CD4-positive, alpha-beta T cell (primary cell): ENCODE measurements around the gene PTPRD. TPM values are rescaled to one million over a fixed set of nuclear protein-coding genes. Genes with fewer than 3 reads are reported as not detected.

ENCODE experiments used
- ATAC-seq: fragments of 200-7000 bp; cut with Tn5 transposase; one replicate; pipeline ENCODE4 v1.10.0; 2022; ENCODE audit warnings: mild to moderate bottlenecking; ENCODE audit not compliant: poor library complexity
- CTCF ChIA-PET: fragments of 350-600 bp; sonication (Branson Sonifier 250); formaldehyde crosslinking; loops from one replicate; lab custom pipeline; 2021; ENCODE audit warnings: antibody characterized with exemption, inconsistent platforms; lab: Charles Lee
- POLR2A ChIA-PET: fragments of 350-600 bp; sonication (Branson Sonifier 250); formaldehyde crosslinking; loops from one replicate; lab custom pipeline; 2021; ENCODE audit warnings: antibody characterized with exemption, inconsistent platforms; lab: Charles Lee
- DNase-seq, 14 experiments: peaks; one replicate each; pipeline ENCODE4 v3.0.0-alpha.2; 2013 to 2020; ENCODE audit warnings: mixed read lengths in 2 of 14
- H3K27ac ChIP-seq, 2 donors: one replicate each; pipeline versions ENCODE4 v1.5.1 to v1.7.0; 2013; ENCODE audit warnings: low read length in 2 of 2, low read depth in 1 of 2, mild to moderate bottlenecking in 1 of 2
- H3K27me3 ChIP-seq, 2 experiments: 1 replicate in 1 of 2; 2 replicates in 1 of 2; pipeline versions ENCODE4 v1.6.1 to v1.7.0; 2013; ENCODE audit warnings: low read length in 2 of 2, control low read depth in 1 of 2, mild to moderate bottlenecking in 1 of 2, moderate library complexity in 1 of 2; ENCODE audit not compliant: insufficient read depth in 2 of 2, control insufficient read depth in 1 of 2
- H3K36me3 ChIP-seq: one replicate; pipeline ENCODE4 v1.6.1; 2013; ENCODE audit warnings: low read length, control low read depth; ENCODE audit not compliant: insufficient read depth
- H3K4me1 ChIP-seq: one replicate; pipeline ENCODE4 v1.6.1; 2013; ENCODE audit warnings: low read length, control low read depth; ENCODE audit not compliant: insufficient read depth
- H3K4me3 ChIP-seq: one replicate; pipeline ENCODE4 v1.5.1; 2013; ENCODE audit warnings: mild to moderate bottlenecking, low read length, moderate library complexity
- H3K9me3 ChIP-seq, 2 experiments: 1 replicate in 1 of 2; 2 replicates in 1 of 2; pipeline versions ENCODE4 v1.6.1 to v1.7.0; 2013; ENCODE audit warnings: low read length in 2 of 2, mild to moderate bottlenecking in 2 of 2, control low read depth in 1 of 2, moderate library complexity in 1 of 2; ENCODE audit not compliant: control insufficient read depth in 1 of 2, insufficient read depth in 1 of 2
- H3K27ac Mint-ChIP-seq: one replicate; pipeline ENCODE4 v1.8.0; 2020; ENCODE audit warnings: mixed read lengths
- H3K27me3 Mint-ChIP-seq: one replicate; pipeline ENCODE4 v1.8.0; 2021; ENCODE audit warnings: mixed read lengths
- H3K36me3 Mint-ChIP-seq: one replicate; pipeline ENCODE4 v1.8.0; 2021; ENCODE audit warnings: low read depth, mixed read lengths
- H3K4me1 Mint-ChIP-seq: one replicate; pipeline ENCODE4 v1.8.0; 2021; ENCODE audit warnings: low read depth, mixed read lengths
- H3K4me3 Mint-ChIP-seq: one replicate; pipeline ENCODE4 v1.8.0; 2020; ENCODE audit warnings: mild to moderate bottlenecking, mixed read lengths
- H3K9me3 Mint-ChIP-seq: one replicate; pipeline ENCODE4 v1.8.0; 2020; ENCODE audit warnings: mixed read lengths
- intact Hi-C, 2 experiments: fragments of 100-400 bp; cut with DNase I in 1 of 2; cut with micrococcal nuclease in 1 of 2; formaldehyde crosslinking; loops; one replicate each; pipeline versions ENCODE4 v1.15.1 to v1.9.0; 2023 to 2025; cut with DNase I, micrococcal nuclease
- total RNA-seq, 174 experiments: library from RNA in 2 of 174; stranded (reverse) in 2 of 174; gene quantifications; one replicate each; pipeline ENCODE4 v1.2.3 and lab custom pipeline; 2021 to 2026
- TF ChIP-seq, protein P1 (sequence below): fragments of 200-600 bp; IDR thresholded peaks from one replicate; pipeline ENCODE4 v1.8.0; 2022; ENCODE audit warnings: antibody characterized with exemption, mild to moderate bottlenecking

The PTPRD gene
- total RNA-seq, 2 experiments from 2014 or later = not detected

DNA sequence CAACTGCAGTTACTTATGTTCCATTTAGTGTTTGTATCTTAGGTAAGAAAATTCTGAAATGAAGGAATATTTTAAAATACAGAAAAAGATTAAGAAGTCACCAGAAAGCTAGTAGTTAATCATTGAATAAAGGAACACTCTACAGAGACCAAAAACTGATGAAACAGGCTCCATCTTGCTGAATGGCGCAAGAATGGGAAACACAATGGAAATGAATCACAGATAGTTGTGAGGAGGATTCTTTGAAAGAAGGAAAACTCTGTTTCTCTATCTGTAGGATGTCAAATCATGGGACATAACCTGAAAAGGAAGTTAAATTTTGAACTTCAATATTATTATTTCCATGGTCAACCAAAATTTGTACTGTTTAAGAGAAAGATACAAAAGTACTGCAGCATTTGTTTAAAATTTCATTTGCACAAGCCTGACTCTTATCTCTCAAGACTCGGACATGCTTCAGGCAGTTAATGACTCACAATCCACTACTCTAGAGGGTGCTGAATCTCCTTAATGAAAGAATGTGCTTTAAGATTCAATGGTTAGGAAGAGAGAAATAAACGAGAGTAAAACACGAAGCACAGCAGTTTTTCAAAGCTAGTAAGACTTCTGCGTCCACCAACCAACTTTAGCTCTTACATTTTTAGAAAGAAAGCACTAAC is 1748.8 kb downstream of the PTPRD start:
- no peaks in the 10 kb centered on the region for H3K36me3 Mint-ChIP-seq
- ChIA-PET CTCF (no interaction called here), POLR2A (no interaction called here)
- intact Hi-C loops = no loop called here
- H3K27me3 ChIP-seq = peaks cover 0 to 2% of the 10 kb centered on the region in 2 experiments
- no peak overlapping the region for H3K4me3 Mint-ChIP-seq
- H3K4me1 Mint-ChIP-seq = peaks cover 3% of the 10 kb centered on the region
- H3K9me3 ChIP-seq = no peaks in the 10 kb centered on the region
- no peak overlapping the region for H3K27ac ChIP-seq
- H3K9me3 Mint-ChIP-seq = no peaks in the 10 kb centered on the region
- DNase-seq = no peak
- H3K4me1 ChIP-seq = no peaks in the 10 kb centered on the region
- ATAC-seq = no peak
- no peaks in the 10 kb centered on the region for H3K36me3 ChIP-seq
- H3K27me3 Mint-ChIP-seq = peaks cover 17% of the 10 kb centered on the region
- H3K4me3 ChIP-seq = no peak overlapping the region
- TF ChIP-seq, protein P1, sequence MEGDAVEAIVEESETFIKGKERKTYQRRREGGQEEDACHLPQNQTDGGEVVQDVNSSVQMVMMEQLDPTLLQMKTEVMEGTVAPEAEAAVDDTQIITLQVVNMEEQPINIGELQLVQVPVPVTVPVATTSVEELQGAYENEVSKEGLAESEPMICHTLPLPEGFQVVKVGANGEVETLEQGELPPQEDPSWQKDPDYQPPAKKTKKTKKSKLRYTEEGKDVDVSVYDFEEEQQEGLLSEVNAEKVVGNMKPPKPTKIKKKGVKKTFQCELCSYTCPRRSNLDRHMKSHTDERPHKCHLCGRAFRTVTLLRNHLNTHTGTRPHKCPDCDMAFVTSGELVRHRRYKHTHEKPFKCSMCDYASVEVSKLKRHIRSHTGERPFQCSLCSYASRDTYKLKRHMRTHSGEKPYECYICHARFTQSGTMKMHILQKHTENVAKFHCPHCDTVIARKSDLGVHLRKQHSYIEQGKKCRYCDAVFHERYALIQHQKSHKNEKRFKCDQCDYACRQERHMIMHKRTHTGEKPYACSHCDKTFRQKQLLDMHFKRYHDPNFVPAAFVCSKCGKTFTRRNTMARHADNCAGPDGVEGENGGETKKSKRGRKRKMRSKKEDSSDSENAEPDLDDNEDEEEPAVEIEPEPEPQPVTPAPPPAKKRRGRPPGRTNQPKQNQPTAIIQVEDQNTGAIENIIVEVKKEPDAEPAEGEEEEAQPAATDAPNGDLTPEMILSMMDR = no peak
- H3K27ac Mint-ChIP-seq = no peak overlapping the region

DNA sequence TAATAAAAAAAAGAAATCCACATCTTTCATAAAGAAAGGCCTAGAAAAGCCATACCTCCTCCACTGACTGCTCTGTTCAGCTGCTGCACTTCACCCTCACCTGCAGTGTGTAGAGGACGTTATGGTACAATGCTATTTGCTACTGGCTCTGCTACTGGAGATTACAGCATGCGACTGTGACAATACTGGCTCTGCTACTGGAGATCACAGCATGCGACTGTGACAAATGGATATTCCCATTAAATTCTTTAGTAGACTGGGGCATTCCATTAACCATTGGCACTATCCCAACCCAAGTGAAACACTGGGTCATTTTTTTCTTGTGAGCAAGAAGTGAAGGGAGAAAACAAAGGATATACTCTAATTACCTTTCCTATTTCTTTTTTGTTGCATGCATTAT is 1749.7 kb downstream of the PTPRD start:
- H3K36me3 Mint-ChIP-seq = no peaks in the 10 kb centered on the region
- ATAC-seq = no peak
- CTCF ChIA-PET = no interaction called here

DNA sequence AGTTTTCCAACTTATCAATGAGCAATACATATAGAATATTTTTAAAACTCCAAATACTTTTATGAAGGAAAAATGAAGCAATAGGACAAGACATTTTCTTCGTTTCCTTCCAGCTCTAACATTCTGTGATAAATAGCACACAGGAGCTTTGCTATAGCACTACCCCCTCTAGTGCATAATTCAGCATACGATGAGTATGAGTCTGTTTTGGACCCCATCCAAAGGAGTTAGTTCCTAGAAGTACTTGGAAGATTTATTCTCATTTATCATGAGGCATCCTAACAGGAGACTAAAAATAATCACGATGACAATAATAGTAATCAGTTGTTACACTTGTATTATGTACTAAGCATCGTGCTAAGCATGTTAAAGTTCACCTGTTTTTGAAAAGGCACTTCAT is 1751.9 kb downstream of the PTPRD start:
- ChIA-PET POLR2A (no interaction called here), CTCF (no interaction called here)
- H3K4me1 Mint-ChIP-seq = peaks cover 16% of the 10 kb centered on the region

More for the DNA sequence above, 1749.7 kb downstream of the PTPRD start:
- Histone ChIP-seq H3K4me1 (peaks cover under 1% of the 10 kb centered on the region), H3K9me3 (peaks cover 0 to 9% of the 10 kb centered on the region in 2 experiments), H3K27me3 (peaks cover 4 to 11% of the 10 kb centered on the region in 2 experiments), H3K36me3 (no peaks in the 10 kb centered on the region), H3K27ac (no peak overlapping the region), H3K4me3 (no peak overlapping the region)
- no peak for DNase-seq
- POLR2A ChIA-PET = no interaction called here
- Mint-ChIP-seq H3K27ac (no peak overlapping the region), H3K27me3 (peaks cover 27% of the 10 kb centered on the region), H3K9me3 (no peaks in the 10 kb centered on the region), H3K4me3 (no peak overlapping the region), H3K4me1 (peaks cover 5% of the 10 kb centered on the region)
- TF ChIP-seq, protein P1 = no peak
- intact Hi-C loops = no loop called here

More for the DNA sequence above, 1751.9 kb downstream of the PTPRD start:
- no peak overlapping the region for H3K4me3 ChIP-seq
- H3K9me3 ChIP-seq = peaks cover 0 to 12% of the 10 kb centered on the region in 2 experiments
- peaks cover 10% of the 10 kb centered on the region for H3K4me1 ChIP-seq
- no peak overlapping the region for H3K27ac Mint-ChIP-seq
- ATAC-seq = no peak
- H3K4me3 Mint-ChIP-seq = no peak overlapping the region
- intact Hi-C loops = no loop called here
- no peak overlapping the region for H3K27ac ChIP-seq
- TF ChIP-seq, protein P1 = no peak
- H3K27me3 ChIP-seq = peaks cover 12 to 24% of the 10 kb centered on the region in 2 experiments
- H3K36me3 Mint-ChIP-seq = no peaks in the 10 kb centered on the region
- H3K36me3 ChIP-seq = no peaks in the 10 kb centered on the region
- H3K27me3 Mint-ChIP-seq = peaks cover 40% of the 10 kb centered on the region
- H3K9me3 Mint-ChIP-seq = no peaks in the 10 kb centered on the region
- no peak for DNase-seq
